ENCODE measurements around the gene TDP2.

DNA sequence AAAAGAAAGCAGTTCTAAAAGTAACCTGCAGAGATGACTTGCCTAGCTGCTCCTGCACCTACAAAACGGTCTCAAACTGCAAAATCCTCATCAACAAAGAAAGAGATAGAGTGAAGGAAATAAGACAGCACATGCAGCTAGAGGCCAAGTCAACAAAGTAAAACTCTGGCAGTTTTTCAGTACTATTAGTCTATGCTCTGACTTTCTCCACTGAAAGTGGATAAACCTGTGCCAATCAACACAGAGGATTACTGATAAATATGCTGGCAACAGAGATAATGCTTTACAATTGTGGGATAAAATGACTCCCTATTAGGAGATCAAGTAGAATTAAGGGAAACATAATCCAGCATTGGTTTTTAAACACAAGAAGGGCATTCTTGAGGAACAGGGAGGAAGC is 34.1 kb downstream of the TDP2 start:
- TF ChIP-seq, protein P1, sequence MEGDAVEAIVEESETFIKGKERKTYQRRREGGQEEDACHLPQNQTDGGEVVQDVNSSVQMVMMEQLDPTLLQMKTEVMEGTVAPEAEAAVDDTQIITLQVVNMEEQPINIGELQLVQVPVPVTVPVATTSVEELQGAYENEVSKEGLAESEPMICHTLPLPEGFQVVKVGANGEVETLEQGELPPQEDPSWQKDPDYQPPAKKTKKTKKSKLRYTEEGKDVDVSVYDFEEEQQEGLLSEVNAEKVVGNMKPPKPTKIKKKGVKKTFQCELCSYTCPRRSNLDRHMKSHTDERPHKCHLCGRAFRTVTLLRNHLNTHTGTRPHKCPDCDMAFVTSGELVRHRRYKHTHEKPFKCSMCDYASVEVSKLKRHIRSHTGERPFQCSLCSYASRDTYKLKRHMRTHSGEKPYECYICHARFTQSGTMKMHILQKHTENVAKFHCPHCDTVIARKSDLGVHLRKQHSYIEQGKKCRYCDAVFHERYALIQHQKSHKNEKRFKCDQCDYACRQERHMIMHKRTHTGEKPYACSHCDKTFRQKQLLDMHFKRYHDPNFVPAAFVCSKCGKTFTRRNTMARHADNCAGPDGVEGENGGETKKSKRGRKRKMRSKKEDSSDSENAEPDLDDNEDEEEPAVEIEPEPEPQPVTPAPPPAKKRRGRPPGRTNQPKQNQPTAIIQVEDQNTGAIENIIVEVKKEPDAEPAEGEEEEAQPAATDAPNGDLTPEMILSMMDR (conservative IDR thresholded peaks at IDR 0.05; ENCODE audit: low read length): no peak
- no peak for TF ChIP-seq EZH2phosphoT487 (IDR thresholded peaks at IDR 0.05; ENCODE audit: borderline replicate concordance)
